Hepatocyte (in vitro differentiated cells): Measurements from ENCODE around the gene CGREF1. TPM values are rescaled to one million over a fixed set of nuclear protein-coding genes. Genes with fewer than 3 reads are reported as not detected.

ENCODE experiments used
- DNase-seq: peaks from one replicate; pipeline ENCODE4 v3.0.0-alpha.2; 2016; ENCODE audit warnings: low spot score
- H2AFZ ChIP-seq: fragments of 200-600 bp; sonication (generic); 2 replicates; pipeline ENCODE4 v1.6.0; 2016; ENCODE audit warnings: antibody characterized with exemption, mild to moderate bottlenecking
- H3K27ac ChIP-seq: fragments of 200-600 bp; sonication (generic); 2 replicates; pipeline ENCODE4 v1.5.1; 2016; ENCODE audit warnings: mild to moderate bottlenecking
- H3K27me3 ChIP-seq: fragments of 200-600 bp; sonication (generic); 2 replicates; pipeline ENCODE4 v1.6.1; 2016
- H3K36me3 ChIP-seq: fragments of 200-600 bp; sonication (generic); replicated peaks from 2 replicates; pipeline ENCODE4 v1.5.1; 2016; ENCODE audit warnings: low read depth; ENCODE audit not compliant: insufficient read depth
- H3K4me1 ChIP-seq: fragments of 200-600 bp; sonication (generic); 2 replicates; pipeline ENCODE4 v1.5.1; 2016; ENCODE audit warnings: mild to moderate bottlenecking, moderate library complexity; ENCODE audit not compliant: insufficient read depth
- H3K4me2 ChIP-seq: fragments of 200-600 bp; sonication (generic); 2 replicates; pipeline ENCODE4 v1.6.0; 2016
- H3K4me3 ChIP-seq: fragments of 200-600 bp; sonication (generic); 2 replicates; pipeline ENCODE4 v1.5.1; 2016; ENCODE audit warnings: mild to moderate bottlenecking
- H3K79me2 ChIP-seq: fragments of 200-600 bp; sonication (generic); 2 replicates; pipeline ENCODE4 v1.6.0; 2017; ENCODE audit warnings: mild to moderate bottlenecking
- H3K9me2 ChIP-seq: fragments of 200-600 bp; sonication (generic); replicated peaks from 2 replicates; pipeline ENCODE4 v1.6.0; 2017; ENCODE audit warnings: mild to moderate bottlenecking; ENCODE audit not compliant: insufficient read depth
- H3K9me3 ChIP-seq: fragments of 200-600 bp; sonication (generic); 2 replicates; pipeline ENCODE4 v1.5.1; 2016; ENCODE audit warnings: low read depth, mild to moderate bottlenecking
- H4K20me1 ChIP-seq: fragments of 200-600 bp; sonication (generic); 2 replicates; pipeline ENCODE4 v1.6.0; 2016; ENCODE audit warnings: mild to moderate bottlenecking; ENCODE audit not compliant: insufficient read depth, poor library complexity, severe bottlenecking
- CTCF ChIP-seq: fragments of 200-600 bp; sonication (generic); IDR thresholded peaks from 2 replicates; pipeline ENCODE4 v1.5.1; 2016; ENCODE audit warnings: antibody characterized with exemption, mild to moderate bottlenecking; ENCODE audit not compliant: poor library complexity
- EZH2 ChIP-seq: fragments of 200-600 bp; sonication (generic); IDR thresholded peaks from 2 replicates; pipeline ENCODE4 v1.6.1; 2016; ENCODE audit warnings: antibody characterized with exemption, mild to moderate bottlenecking, borderline replicate concordance
- EZH2phosphoT487 ChIP-seq: fragments of 200-600 bp; sonication (generic); IDR thresholded peaks from one replicate; pipeline ENCODE4 v1.6.1; 2018; ENCODE audit warnings: antibody characterized with exemption, mild to moderate bottlenecking, low read depth, moderate library complexity; ENCODE audit not compliant: unreplicated experiment, severe bottlenecking
- WGBS: methylation state at CpG from one replicate; pipeline ENCODE4 v1.1.6; 2016; ENCODE audit warnings: low lambda C conversion rate; ENCODE audit errors: missing lambda C conversion rate; 5-methylcytosine and 5-hydroxymethylcytosine counted together
- polyA plus RNA-seq: library from polyadenylated mRNA; unstranded; fragments of >200 nt; fragmentation: Nextera tagmentation; extraction: Ambion mirVana; gene quantifications from 2 replicates; pipeline ENCODE4 v1.2.1, GENCODE V29; 2016
- total RNA-seq: library from RNA; depleted of rRNA; stranded (reverse); fragments of >200 nt; gene quantifications from 2 replicates; pipeline ENCODE4 v1.2.3, GENCODE V29; 2014

The CGREF1 gene
- total and polyA plus RNA-seq, 2 experiments from 2014 or later = 1.8 to 2.5 TPM

- H3K9me3 ChIP-seq = no peaks in the 10 kb centered on the region
- H3K4me3 ChIP-seq = no peak overlapping the region
- no peak overlapping the region for H3K4me2 ChIP-seq
- H2AFZ ChIP-seq = no peak overlapping the region
- no peaks in the 10 kb centered on the region for H3K9me2 ChIP-seq
- H3K79me2 ChIP-seq = peaks cover 16% of the 10 kb centered on the region
- 89% methylated on average over 11 of the region's 11 CpGs for WGBS
- H3K27me3 ChIP-seq = no peaks in the 10 kb centered on the region
- TF ChIP-seq EZH2 (no peak), CTCF (no peak), EZH2phosphoT487 (no peak)
- peaks cover 10% of the 10 kb centered on the region for H3K4me1 ChIP-seq
- H3K36me3 ChIP-seq = no peaks in the 10 kb centered on the region
- H4K20me1 ChIP-seq = peaks cover 9% of the 10 kb centered on the region
- DNase-seq = no peak
- no peak overlapping the region for H3K27ac ChIP-seq
These were observed 10.0 kb upstream of the CGREF1 start for GRCh38 chr2:27128668-27129571.

- peaks cover 8% of the 10 kb centered on the region for H3K79me2 ChIP-seq
- no peaks in the 10 kb centered on the region for H3K9me2 ChIP-seq
- H3K9me3 ChIP-seq = no peaks in the 10 kb centered on the region
- peaks cover 2% of the 10 kb centered on the region for H4K20me1 ChIP-seq
- no peaks in the 10 kb centered on the region for H3K27me3 ChIP-seq
- H3K4me3 ChIP-seq = no peak overlapping the region
- DNase-seq = no peak
- H3K4me1 ChIP-seq = peaks cover 4% of the 10 kb centered on the region
- whole genome bisulfite sequencing = 93% methylated on average over 9 of the region's 9 CpGs
- H3K27ac ChIP-seq = no peak overlapping the region
- H3K36me3 ChIP-seq = no peaks in the 10 kb centered on the region
- H3K4me2 ChIP-seq = no peak overlapping the region
- no peak overlapping the region for H2AFZ ChIP-seq
- TF ChIP-seq EZH2phosphoT487 = no peak
- no peak for TF ChIP-seq CTCF
- TF ChIP-seq EZH2 = no peak
These were observed 9.1 kb upstream of the CGREF1 start for GRCh38 chr2:27127883-27128667.

- Histone ChIP-seq H3K4me2 (no peak overlapping the region), H3K4me1 (no peaks in the 10 kb centered on the region), H3K27ac (no peak overlapping the region), H4K20me1 (no peaks in the 10 kb centered on the region), H3K9me3 (no peaks in the 10 kb centered on the region), H2AFZ (no peak overlapping the region), H3K9me2 (no peaks in the 10 kb centered on the region), H3K27me3 (peaks cover 15% of the 10 kb centered on the region), H3K79me2 (no peaks in the 10 kb centered on the region), H3K4me3 (no peak overlapping the region), H3K36me3 (no peaks in the 10 kb centered on the region)
- 58% methylated on average over 5 of the region's 5 CpGs for WGBS
- TF ChIP-seq CTCF = no peak
- TF ChIP-seq EZH2phosphoT487 = no peak
- no peak for TF ChIP-seq EZH2
- DNase-seq = no peak
These were observed 7.4 kb upstream of the CGREF1 start for GRCh38 chr2:27126252-27126710.
